OCI-LY3 (cell line): ENCODE data around the gene SYNDIG1.

Experiments
- H2AFZ ChIP-seq: fragments of 200-600, 300-600 bp; shearing (Covaris generic); 2 replicates; pipeline ENCODE4 v1.6.0; 2014; ENCODE audit warnings: antibody characterized with exemption, low read depth, low read length
- H3K27ac ChIP-seq: fragments of 200-600, 300-600 bp; sonication (generic); 2 replicates; pipeline ENCODE4 v1.5.1; 2014; ENCODE audit warnings: mild to moderate bottlenecking, low read length, moderate library complexity, mixed read lengths
- H3K27me3 ChIP-seq: fragments of 200-600, 300-600 bp; sonication (generic); 2 replicates; pipeline ENCODE4 v1.6.1; 2014; ENCODE audit warnings: low read depth, low read length, mixed read lengths
- H3K36me3 ChIP-seq: fragments of 200-600, 300-600 bp; sonication (generic); replicated peaks from 2 replicates; pipeline ENCODE3; 2014; ENCODE audit warnings: low read depth, low read length, mixed read lengths
- H3K4me1 ChIP-seq: fragments of 300-600, 200-600 bp; sonication (generic); 2 replicates; pipeline ENCODE4 v1.6.1; 2014; ENCODE audit warnings: low read length, mixed read lengths
- H3K4me2 ChIP-seq: fragments of 200-600, 300-600 bp; sonication (generic); 2 replicates; pipeline ENCODE4 v1.6.1; 2014; ENCODE audit warnings: low read length, mixed read lengths
- H3K4me3 ChIP-seq: fragments of 300-600, 200-600 bp; sonication (generic); 2 replicates; pipeline ENCODE4 v1.5.1; 2014; ENCODE audit warnings: antibody characterized with exemption, mild to moderate bottlenecking, low read length, moderate library complexity
- H3K79me2 ChIP-seq: fragments of 300-600, 200-600 bp; shearing (Covaris generic); 2 replicates; pipeline ENCODE4 v1.6.1; 2014; ENCODE audit warnings: mild to moderate bottlenecking, low read length, mixed read lengths
- H3K9ac ChIP-seq: fragments of 300-600, 200-600 bp; shearing (Covaris generic); 2 replicates; pipeline ENCODE4 v1.6.0; 2014; ENCODE audit warnings: mild to moderate bottlenecking, low read length, moderate library complexity
- H3K9me3 ChIP-seq: fragments of 200-600, 300-600 bp; shearing (Covaris generic); 2 replicates; pipeline ENCODE4 v1.6.1; 2014; ENCODE audit warnings: low read length, mixed read lengths; ENCODE audit not compliant: insufficient read depth
- H4K20me1 ChIP-seq: fragments of 200-600, 300-600 bp; sonication (generic); 2 replicates; pipeline ENCODE4 v1.6.1; 2016; ENCODE audit warnings: low read length, mixed read lengths; ENCODE audit not compliant: insufficient read depth
- CTCF ChIP-seq: fragments of 200-600, 300-600 bp; sonication (generic); IDR thresholded peaks from 2 replicates; pipeline ENCODE4 v1.5.1; 2014; ENCODE audit warnings: antibody characterized with exemption, low read length, low read depth
- EZH2phosphoT487 ChIP-seq: fragments of 200-600 bp; shearing (Covaris generic); IDR thresholded peaks from 2 replicates; pipeline ENCODE4 v1.6.1; 2018; ENCODE audit warnings: antibody characterized with exemption, mixed run types, low read depth

SYNDIG1 gene

GRCh38 chr20:24444526-24445190 is 24.8 kb upstream of the SYNDIG1 start:
- Histone ChIP-seq H3K9ac (no peak overlapping the region), H3K9me3 (no peaks in the 10 kb centered on the region), H3K27ac (no peak overlapping the region), H3K79me2 (no peaks in the 10 kb centered on the region), H2AFZ (no peak overlapping the region), H3K4me2 (no peak overlapping the region), H3K36me3 (no peaks in the 10 kb centered on the region), H4K20me1 (no peaks in the 10 kb centered on the region), H3K27me3 (no peaks in the 10 kb centered on the region; the same call in 1 of the 2 replicates), H3K4me1 (peaks cover 33% of the 10 kb centered on the region), H3K4me3 (no peak overlapping the region)
- TF ChIP-seq CTCF = no peak
- TF ChIP-seq EZH2phosphoT487 = no peak

GRCh38 chr20:24445510-24446170 is 23.8 kb upstream of the SYNDIG1 start:
- no peak overlapping the region for H2AFZ ChIP-seq
- H3K4me3 ChIP-seq = no peak overlapping the region
- H3K9ac ChIP-seq = no peak overlapping the region
- H3K4me1 ChIP-seq = peaks cover 40% of the 10 kb centered on the region
- H3K27ac ChIP-seq = no peak overlapping the region
- no peaks in the 10 kb centered on the region for H3K9me3 ChIP-seq
- H3K4me2 ChIP-seq = no peak overlapping the region
- no peaks in the 10 kb centered on the region for H4K20me1 ChIP-seq
- H3K79me2 ChIP-seq = no peaks in the 10 kb centered on the region
- no peak for TF ChIP-seq CTCF
- no peak for TF ChIP-seq EZH2phosphoT487
- no peaks in the 10 kb centered on the region for H3K36me3 ChIP-seq
- H3K27me3 ChIP-seq = no peaks in the 10 kb centered on the region; the same call in 1 of the 2 replicates

- H3K27me3 ChIP-seq = no peaks in the 10 kb centered on the region; the same call in 1 of the 2 replicates
- H4K20me1 ChIP-seq = no peaks in the 10 kb centered on the region
- H3K27ac ChIP-seq = no peak overlapping the region
- no peaks in the 10 kb centered on the region for H3K9me3 ChIP-seq
- peaks cover 40% of the 10 kb centered on the region for H3K4me1 ChIP-seq
- TF ChIP-seq EZH2phosphoT487 (no peak), CTCF (no peak)
- no peak overlapping the region for H3K9ac ChIP-seq
- H3K4me2 ChIP-seq = no peak overlapping the region
- H3K36me3 ChIP-seq = no peaks in the 10 kb centered on the region
- H3K79me2 ChIP-seq = no peaks in the 10 kb centered on the region
- H3K4me3 ChIP-seq = no peak overlapping the region
- no peak overlapping the region for H2AFZ ChIP-seq
Observed at GRCh38 chr20:24446811-24447210, 22.6 kb upstream of the SYNDIG1 start.

- Histone ChIP-seq H3K27me3 (no peaks in the 10 kb centered on the region; the same call in 1 of the 2 replicates), H3K27ac (no peak overlapping the region), H3K4me2 (no peak overlapping the region), H3K9me3 (no peaks in the 10 kb centered on the region), H3K9ac (no peak overlapping the region), H3K79me2 (no peaks in the 10 kb centered on the region), H3K36me3 (no peaks in the 10 kb centered on the region), H3K4me1 (peaks cover 39% of the 10 kb centered on the region), H3K4me3 (no peak overlapping the region), H2AFZ (no peak overlapping the region), H4K20me1 (no peaks in the 10 kb centered on the region)
- TF ChIP-seq CTCF (peak; percentile 26), EZH2phosphoT487 (no peak)
Observed at GRCh38 chr20:24448170-24448569, 21.3 kb upstream of the SYNDIG1 start.
